Ectodermal cell (in vitro differentiated cells): ENCODE data around the gene CCN2.
"Not testable (repeated sequence)": the region's sequence is repeated elsewhere in the genome, so short reads cannot be mapped to it uniquely, and the experiment has no call there.

Experiments used
- H3K27ac ChIP-seq: 2 replicates; pipeline ENCODE4 v1.7.0; 2013; ENCODE audit warnings: mild to moderate bottlenecking, low read depth, low read length; ENCODE audit not compliant: insufficient read depth, poor library complexity, severe bottlenecking
- H3K27me3 ChIP-seq: 2 replicates; pipeline ENCODE4 v1.7.0; 2013; ENCODE audit warnings: mild to moderate bottlenecking, low read length; ENCODE audit not compliant: insufficient read depth, control insufficient read depth, poor library complexity, severe bottlenecking
- H3K36me3 ChIP-seq: one replicate; pipeline ENCODE4 v1.7.0; 2013; ENCODE audit warnings: low read length; ENCODE audit not compliant: control insufficient read depth, insufficient read depth
- H3K4me1 ChIP-seq: one replicate; pipeline ENCODE4 v1.7.0; 2013; ENCODE audit warnings: low read length; ENCODE audit not compliant: control insufficient read depth, insufficient read depth
- H3K4me3 ChIP-seq: 2 replicates; pipeline ENCODE4 v1.7.0; 2013; ENCODE audit warnings: low read depth, low read length, control low read depth; ENCODE audit not compliant: insufficient read depth
- H3K9me3 ChIP-seq: 2 replicates; pipeline ENCODE4 v1.7.0; 2013; ENCODE audit warnings: mild to moderate bottlenecking, low read length, moderate library complexity; ENCODE audit not compliant: control insufficient read depth
- WGBS, 2 experiments: methylation state at CpG; one replicate each; pipeline ENCODE4 v1.1.7; 2013; ENCODE audit warnings: missing lambda C conversion rate in 2 of 2; 5-methylcytosine and 5-hydroxymethylcytosine counted together

Gene CCN2

DNA sequence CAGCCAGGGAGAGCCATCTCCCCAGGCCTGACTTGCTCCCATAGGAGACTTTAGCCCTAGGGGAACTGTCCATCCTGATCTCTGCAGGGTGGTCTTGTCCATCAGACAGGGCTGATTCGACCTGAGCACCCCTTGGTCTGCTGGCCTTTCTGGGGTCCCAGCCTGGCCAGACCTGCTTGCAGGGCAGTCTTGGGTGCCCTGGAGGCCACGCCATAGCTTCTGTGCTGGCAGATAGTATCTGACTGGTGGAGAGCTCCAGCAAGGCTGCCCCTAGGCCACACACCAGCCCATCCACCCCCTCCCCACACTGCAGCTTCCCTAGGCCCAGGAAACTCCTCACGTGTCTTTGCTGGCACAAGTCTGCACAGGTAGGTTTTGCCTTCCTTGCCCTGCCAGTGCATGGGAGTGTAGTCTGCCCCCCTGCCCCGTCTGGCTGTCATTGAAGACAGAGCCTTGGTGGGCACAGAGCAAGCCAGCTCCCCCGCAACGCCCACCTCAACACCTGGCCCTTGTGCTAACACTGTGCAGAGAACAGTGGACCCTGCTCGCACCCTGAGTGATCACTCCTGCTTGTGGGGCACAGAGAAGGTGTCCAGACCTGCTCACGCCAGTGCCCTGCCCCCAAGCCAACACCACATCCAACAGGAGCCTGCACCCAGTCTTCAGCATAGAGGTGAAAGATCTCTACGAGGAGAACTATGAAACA, 32.4 kb downstream of the CCN2 start:
- Histone ChIP-seq H3K4me3 (no peak overlapping the region), H3K27me3 (no peaks in the 10 kb centered on the region), H3K4me1 (no peaks in the 10 kb centered on the region), H3K27ac (no peak overlapping the region), H3K9me3 (no peaks in the 10 kb centered on the region), H3K36me3 (no peaks in the 10 kb centered on the region)
- WGBS, 2 experiments = 89 to 92% methylated on average over 9 of the region's 9 CpGs

DNA sequence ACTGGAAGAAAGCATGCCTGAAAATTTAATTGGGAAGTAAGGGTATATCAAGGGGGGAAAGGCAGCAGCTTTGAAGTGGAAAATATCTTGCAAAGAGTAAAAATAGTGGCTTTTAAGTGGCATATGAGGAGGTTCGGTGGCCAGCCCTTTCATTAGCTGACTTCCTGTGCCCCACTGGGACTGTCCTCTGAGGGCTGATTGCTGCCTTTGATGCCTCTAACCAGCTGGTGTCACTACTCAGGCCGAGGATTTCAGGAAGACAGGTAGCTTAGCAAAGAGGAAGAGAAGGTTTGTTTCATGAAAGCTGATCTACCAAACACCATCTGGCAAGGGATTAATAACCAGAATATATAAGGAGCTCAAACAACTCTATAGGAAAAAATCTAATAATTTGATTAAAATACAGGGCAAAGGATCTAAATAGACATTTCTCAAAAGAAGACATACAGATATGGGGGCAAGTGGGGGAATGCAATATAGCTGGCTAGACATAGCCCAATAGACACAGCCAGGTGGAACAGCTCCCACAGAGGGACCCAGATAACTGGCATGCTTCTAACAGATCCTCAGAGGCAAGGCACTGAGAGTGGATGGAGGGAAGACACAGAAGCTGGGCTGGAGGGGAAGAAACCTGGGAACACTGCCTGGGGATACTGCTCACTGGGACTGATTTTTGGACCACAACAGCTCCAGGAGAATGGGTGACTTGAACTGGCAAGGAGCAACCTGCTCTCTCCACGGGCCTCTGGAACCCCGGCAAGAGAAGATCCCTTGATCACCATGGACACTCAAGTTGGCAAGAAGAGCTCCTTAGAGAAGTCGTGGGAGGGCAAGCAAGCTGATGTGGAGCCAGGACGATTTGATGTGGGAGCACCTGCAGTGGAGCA, 33.2 kb downstream of the CCN2 start:
- no peak overlapping the region for H3K27ac ChIP-seq
- H3K9me3 ChIP-seq = no peaks in the 10 kb centered on the region
- H3K27me3 ChIP-seq = no peaks in the 10 kb centered on the region
- no peak overlapping the region for H3K4me3 ChIP-seq
- no peaks in the 10 kb centered on the region for H3K36me3 ChIP-seq
- no peaks in the 10 kb centered on the region for H3K4me1 ChIP-seq
- 85 to 94% methylated on average over 6 of the region's 6 CpGs for WGBS, 2 experiments

DNA sequence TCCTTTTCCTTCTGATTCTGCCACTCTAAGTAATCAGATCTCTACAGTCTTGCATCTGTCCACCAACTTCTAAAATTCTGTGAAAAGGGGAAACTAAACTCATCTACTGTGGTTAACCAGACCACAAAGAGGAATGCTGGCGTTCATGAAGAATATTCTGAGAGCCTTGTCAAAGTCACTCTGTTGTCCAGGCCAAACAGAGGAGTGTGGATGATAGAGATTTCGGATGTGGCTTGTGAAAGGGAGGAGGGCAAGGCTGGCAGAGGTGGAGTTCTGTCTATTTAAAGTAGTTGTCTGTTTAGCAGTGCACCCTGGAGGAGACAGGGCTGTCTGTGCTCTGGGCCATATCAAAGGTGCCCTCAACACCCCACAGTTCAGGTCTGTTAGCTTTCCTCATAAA, 33.9 kb downstream of the CCN2 start:
- H3K4me1 ChIP-seq = no peaks in the 10 kb centered on the region
- H3K4me3 ChIP-seq = no peak overlapping the region
- H3K36me3 ChIP-seq = no peaks in the 10 kb centered on the region
- WGBS, 2 experiments = 83 to 87% methylated on average over 2 of the region's 2 CpGs
- H3K9me3 ChIP-seq = no peaks in the 10 kb centered on the region
- no peak overlapping the region for H3K27ac ChIP-seq
- H3K27me3 ChIP-seq = no peaks in the 10 kb centered on the region

DNA sequence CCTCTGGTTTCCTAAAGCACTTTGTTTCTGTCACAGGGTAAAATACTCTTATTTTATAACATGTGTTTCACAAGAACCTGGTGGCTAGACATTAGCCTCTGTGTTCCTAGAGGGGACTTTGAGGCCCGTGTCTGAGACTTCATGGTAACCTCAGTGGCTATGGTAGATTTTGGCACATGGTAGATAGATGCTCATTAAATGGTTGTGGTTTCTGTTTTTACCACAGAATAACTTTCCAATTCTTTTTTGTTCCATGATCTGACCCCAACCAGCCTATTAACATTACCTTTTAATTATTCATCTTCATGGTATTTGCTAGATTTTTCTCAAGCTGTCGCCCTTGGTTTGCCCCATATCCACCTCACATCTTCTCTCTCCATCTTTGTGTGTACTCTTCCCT, 34.3 kb downstream of the CCN2 start:
- WGBS, 2 experiments = 92 to 94% methylated on average over 2 of the region's 2 CpGs
- Histone ChIP-seq H3K4me1 (no peaks in the 10 kb centered on the region), H3K27ac (no peak overlapping the region)

DNA sequence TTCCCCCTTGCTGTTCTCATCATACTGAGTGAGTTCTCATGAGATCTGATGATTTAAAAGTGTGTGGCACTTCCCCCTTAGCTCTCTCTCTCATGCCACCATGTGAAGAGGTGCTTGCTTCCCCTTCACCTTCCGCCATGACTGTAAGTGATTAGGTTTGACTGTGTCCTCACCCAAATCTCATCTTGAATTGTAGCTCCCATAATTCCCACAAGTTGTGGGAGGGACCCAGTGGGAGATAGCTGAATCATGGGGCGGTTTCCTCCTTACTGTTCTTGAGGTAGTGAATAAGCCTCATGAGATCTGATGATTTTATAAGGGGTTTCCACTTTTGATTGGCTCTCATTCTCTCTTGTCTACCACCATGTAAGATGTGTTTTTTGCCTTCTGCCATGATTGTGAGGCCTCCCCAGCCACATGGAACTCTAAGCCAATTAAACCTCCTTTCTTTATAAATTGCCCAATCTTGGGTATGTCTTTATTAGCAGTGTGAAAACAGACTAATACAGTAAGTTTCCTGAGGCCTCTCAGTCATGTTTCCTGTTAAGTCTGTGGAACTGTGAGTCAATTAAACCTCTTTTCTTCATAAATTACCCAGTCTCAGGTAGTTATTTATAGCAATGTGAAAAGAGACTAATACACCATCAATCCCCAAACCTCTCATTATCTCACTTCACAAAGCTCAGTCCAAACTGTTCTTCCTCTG, 34.9 kb downstream of the CCN2 start:
- H3K27ac ChIP-seq, H3K4me1 ChIP-seq, H3K9me3 ChIP-seq, H3K27me3 ChIP-seq, H3K4me3 ChIP-seq, H3K36me3 ChIP-seq: not testable (repeated sequence)
- 83 to 95% methylated on average over 2 of the region's 2 CpGs for WGBS, 2 experiments

More for the DNA sequence above, 34.3 kb downstream of the CCN2 start:
- no peaks in the 10 kb centered on the region for H3K36me3 ChIP-seq
- H3K27me3 ChIP-seq = no peaks in the 10 kb centered on the region
- H3K9me3 ChIP-seq = no peaks in the 10 kb centered on the region
- no peak overlapping the region for H3K4me3 ChIP-seq

DNA sequence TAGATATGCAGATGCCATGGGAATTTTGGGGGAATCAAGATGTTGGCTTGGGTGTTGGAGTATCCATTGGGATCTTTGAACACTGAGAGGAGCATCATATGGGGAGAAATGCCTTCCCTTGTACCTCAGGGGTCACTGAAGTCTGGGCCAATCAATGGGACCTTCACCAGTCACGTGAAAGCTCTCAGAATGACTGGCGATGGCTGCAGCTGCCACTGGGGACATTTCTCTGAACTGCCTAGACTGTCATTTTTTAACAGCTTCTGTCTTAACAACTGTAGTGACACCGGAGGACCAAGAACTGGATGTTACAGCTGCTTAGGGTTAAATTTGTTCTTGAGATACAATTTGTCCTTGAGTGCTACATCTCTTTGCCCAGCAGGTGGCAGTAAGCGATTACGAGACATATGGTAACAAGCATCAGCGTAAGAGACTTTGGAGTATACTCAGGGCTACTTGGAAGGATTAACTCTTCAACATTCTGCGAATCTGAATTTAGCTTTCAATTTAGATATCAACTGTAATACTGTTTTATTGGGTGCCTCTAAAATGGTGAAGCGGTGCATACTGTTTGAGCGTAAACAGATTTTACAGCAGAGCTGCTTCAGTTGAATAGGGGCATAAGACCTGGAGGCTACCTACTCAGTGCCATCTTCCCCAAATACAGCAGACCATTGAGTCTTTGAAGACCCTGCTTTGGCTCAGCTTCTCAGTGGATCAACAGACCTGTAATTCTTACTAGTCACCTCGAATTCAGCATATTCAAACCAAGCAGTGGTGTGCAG, 36.0 kb downstream of the CCN2 start:
- WGBS, 2 experiments = 87 to 88% methylated on average over 10 of the region's 10 CpGs

DNA sequence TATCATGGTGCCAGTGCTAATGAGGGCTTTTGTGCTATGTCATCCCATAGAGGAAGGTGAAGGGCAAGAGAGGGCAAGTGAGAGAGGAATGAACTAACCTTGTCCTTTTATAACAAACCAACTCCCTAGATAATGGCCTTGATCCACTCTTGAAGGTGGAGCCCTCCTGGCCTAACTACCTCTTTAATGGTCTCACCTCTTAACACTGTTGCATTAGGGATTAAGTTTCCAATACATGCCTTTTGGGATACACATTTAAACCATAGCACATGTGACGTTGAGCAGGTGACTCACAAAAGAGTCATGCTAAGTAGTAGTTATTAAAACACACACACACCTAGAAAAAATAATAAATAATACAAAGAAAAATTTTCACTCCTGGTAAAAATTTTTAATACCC, 36.9 kb downstream of the CCN2 start:
- Histone ChIP-seq H3K9me3 (no peaks in the 10 kb centered on the region), H3K27ac (no peak overlapping the region), H3K4me1 (no peaks in the 10 kb centered on the region), H3K4me3 (no peak overlapping the region), H3K36me3 (no peaks in the 10 kb centered on the region), H3K27me3 (no peaks in the 10 kb centered on the region)
- WGBS, 2 experiments = 71 to 100% methylated on average over 1 of the region's 1 CpG

More for the DNA sequence above, 36.0 kb downstream of the CCN2 start:
- Histone ChIP-seq H3K4me3 (no peak overlapping the region), H3K36me3 (no peaks in the 10 kb centered on the region), H3K4me1 (no peaks in the 10 kb centered on the region), H3K9me3 (no peaks in the 10 kb centered on the region), H3K27me3 (no peaks in the 10 kb centered on the region), H3K27ac (no peak overlapping the region)

DNA sequence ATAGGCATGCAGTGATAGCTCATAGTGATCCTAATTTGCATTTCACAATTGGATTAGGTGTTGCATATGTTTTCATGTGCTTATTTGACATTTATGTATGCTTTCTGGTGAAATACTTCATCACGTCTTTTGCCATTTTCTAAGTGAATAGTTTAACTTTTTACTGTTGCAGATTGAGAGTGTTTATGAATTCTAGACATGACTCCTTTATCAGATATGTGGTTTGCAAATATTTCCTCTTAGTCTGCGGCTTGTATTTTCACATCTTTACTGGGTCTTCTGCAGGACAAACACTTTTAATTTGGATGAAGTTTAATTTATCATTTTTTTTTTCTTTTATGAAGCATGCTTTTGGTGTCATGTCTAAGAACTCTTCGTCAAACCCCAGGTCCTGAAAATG, 39.2 kb downstream of the CCN2 start:
- no peaks in the 10 kb centered on the region for H3K27me3 ChIP-seq
- H3K4me3 ChIP-seq = no peak overlapping the region
- no peaks in the 10 kb centered on the region for H3K9me3 ChIP-seq
- no peaks in the 10 kb centered on the region for H3K36me3 ChIP-seq
- H3K4me1 ChIP-seq = no peaks in the 10 kb centered on the region
- H3K27ac ChIP-seq = no peak overlapping the region
- WGBS, 2 experiments = 100% methylated on average over 1 to 2 of the region's 3 CpGs

DNA sequence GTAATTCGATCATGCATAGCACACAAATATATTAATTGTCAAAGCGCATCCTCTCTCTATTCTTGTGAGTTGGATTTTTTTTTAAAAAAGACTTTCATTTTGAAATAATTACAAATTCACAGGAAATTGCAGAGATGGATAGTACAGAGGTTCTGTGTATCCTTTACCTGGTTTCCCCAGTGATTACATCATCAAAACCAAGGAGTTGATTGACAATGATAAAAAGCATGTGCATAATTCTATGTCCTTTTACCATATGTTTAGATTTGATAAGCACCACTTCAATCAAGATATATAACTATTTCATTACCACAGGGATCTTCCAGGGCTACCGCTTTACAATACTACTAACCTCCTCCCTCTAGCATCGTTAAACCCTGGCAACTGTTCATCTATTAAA, 40.2 kb downstream of the CCN2 start:
- Histone ChIP-seq H3K9me3 (no peaks in the 10 kb centered on the region), H3K4me3 (no peak overlapping the region), H3K27me3 (no peaks in the 10 kb centered on the region), H3K4me1 (no peaks in the 10 kb centered on the region), H3K36me3 (no peaks in the 10 kb centered on the region), H3K27ac (no peak overlapping the region)
- 92% methylated on average over 4 of the region's 4 CpGs for WGBS, 2 experiments
